Measurements from ENCODE around the gene KCTD12. TPM values are rescaled to one million over a fixed set of nuclear protein-coding genes. Genes with fewer than 3 reads are reported as not detected.

KCTD12 gene
- total and polyA plus RNA-seq, 12 donors: 12.5 to 80.8 (median 44.9) TPM

- no peak for DNase-seq
- Histone ChIP-seq H3K9me3 (replicated peaks in 1 of 3) (no peaks in the 10 kb centered on the region), H3K4me3 (no peak overlapping the region), H3K27me3 (no peaks in the 10 kb centered on the region), H3K36me3 (replicated peaks in 1 of 2) (no peaks in the 10 kb centered on the region), H3K27ac (no peak overlapping the region), H3K4me1 (replicated peaks in 1 of 2) (peaks cover 0 to 7% of the 10 kb centered on the region in 2 donors)
- WGBS, 4 donors: 73 to 86% (median 81%) methylated on average over 1 of the region's 1 CpG
- no peak for TF ChIP-seq POLR2A (IDR thresholded peaks at IDR 0.05)
- TF ChIP-seq CTCF (IDR thresholded peaks at IDR 0.05): no peak
- intact Hi-C loops (cut with DNase I): no loop called here
Measured at GRCh38 chr13:76865996-76866503, 20.2 kb downstream of the KCTD12 start.

GRCh38 chr13:76865109-76865508 is 21.1 kb downstream of the KCTD12 start:
- no peak overlapping the region for H3K4me3 ChIP-seq
- H3K36me3 ChIP-seq (replicated peaks in 1 of 2): no peaks in the 10 kb centered on the region
- no peak for DNase-seq
- H3K27ac ChIP-seq: no peak overlapping the region
- intact Hi-C loops (cut with DNase I): no loop called here
- H3K4me1 ChIP-seq (replicated peaks in 1 of 2): peaks cover 0 to 7% of the 10 kb centered on the region in 2 donors
- 79 to 90% (median 84%) methylated on average over 4 of the region's 4 CpGs for WGBS, 4 donors
- TF ChIP-seq POLR2A (IDR thresholded peaks at IDR 0.05): no peak
- TF ChIP-seq CTCF (IDR thresholded peaks at IDR 0.05): no peak
- no peaks in the 10 kb centered on the region for H3K27me3 ChIP-seq
- no peaks in the 10 kb centered on the region for H3K9me3 ChIP-seq (replicated peaks in 1 of 3)

- Histone ChIP-seq H3K36me3 (replicated peaks in 1 of 2) (no peaks in the 10 kb centered on the region), H3K27ac (no peak overlapping the region), H3K9me3 (replicated peaks in 1 of 3) (no peaks in the 10 kb centered on the region), H3K4me3 (no peak overlapping the region), H3K4me1 (replicated peaks in 1 of 2) (peaks cover 0 to 7% of the 10 kb centered on the region in 2 donors), H3K27me3 (no peaks in the 10 kb centered on the region)
- intact Hi-C loops (cut with DNase I): no loop called here
- no peak for DNase-seq
- TF ChIP-seq POLR2A (IDR thresholded peaks at IDR 0.05) (no peak), CTCF (IDR thresholded peaks at IDR 0.05) (no peak)
Measured at GRCh38 chr13:76864259-76864658, 21.9 kb downstream of the KCTD12 start.

- H3K4me3 ChIP-seq: no peak overlapping the region
- no peaks in the 10 kb centered on the region for H3K27me3 ChIP-seq
- H3K36me3 ChIP-seq (replicated peaks in 1 of 2): no peaks in the 10 kb centered on the region
- H3K27ac ChIP-seq: no peak overlapping the region
- DNase-seq: no peak
- TF ChIP-seq POLR2A (IDR thresholded peaks at IDR 0.05) (no peak), CTCF (IDR thresholded peaks at IDR 0.05) (no peak)
- peaks cover 0 to 7% of the 10 kb centered on the region in 2 donors for H3K4me1 ChIP-seq (replicated peaks in 1 of 2)
- H3K9me3 ChIP-seq (replicated peaks in 1 of 3): no peaks in the 10 kb centered on the region
- intact Hi-C loops (cut with DNase I): no loop called here
- 91 to 97% (median 96%) methylated on average over 3 of the region's 3 CpGs for WGBS, 4 donors
Measured at GRCh38 chr13:76863022-76863421, 23.2 kb downstream of the KCTD12 start.
